ENCODE results near the gene TSPAN15.
"Not testable (repeated sequence)": the region's sequence is repeated elsewhere in the genome, so short reads cannot be mapped to it uniquely, and the experiment has no call there.

TSPAN15 gene

DNA sequence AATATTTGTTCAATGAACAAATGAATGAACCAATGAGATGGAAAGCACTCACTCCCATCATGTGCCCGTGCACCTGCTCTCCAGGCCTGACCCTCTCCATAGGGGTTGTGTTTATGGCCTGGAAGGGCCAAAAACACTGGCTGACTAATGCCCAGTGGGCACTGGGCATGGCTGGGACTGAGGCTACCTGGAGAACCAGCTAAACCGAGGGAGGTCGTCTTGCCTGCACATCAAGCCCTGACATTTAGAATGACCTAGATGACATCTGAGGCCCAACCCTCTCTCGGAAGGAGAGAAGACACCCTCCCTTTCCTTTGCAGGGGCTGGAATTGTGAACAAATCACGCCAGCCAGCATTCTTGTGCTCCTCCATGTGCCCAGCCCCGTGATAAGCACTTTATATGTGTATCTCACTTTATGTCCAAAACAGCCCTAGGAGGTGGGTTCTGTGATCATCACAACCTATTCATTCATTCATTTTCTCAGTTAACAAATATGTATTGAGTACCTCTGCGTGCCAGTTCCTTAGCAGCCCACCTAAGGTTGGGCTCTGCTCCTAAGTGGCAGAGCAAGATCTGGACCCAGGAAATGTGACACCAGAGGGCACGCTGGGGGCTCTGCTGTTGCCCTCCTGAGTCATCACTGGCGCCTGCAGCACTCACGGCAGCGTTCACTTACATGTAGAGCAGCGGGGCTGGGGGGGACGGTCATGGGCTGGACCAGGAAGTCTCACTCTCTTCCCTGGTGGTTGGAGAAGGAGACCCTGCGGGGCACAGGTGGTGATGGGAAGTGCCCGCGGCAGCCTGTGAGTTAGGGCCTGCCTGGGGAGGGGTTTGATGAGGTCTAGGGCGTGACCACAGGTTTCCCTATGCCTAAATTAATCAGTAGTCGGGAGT is 52.0 kb downstream of the TSPAN15 start:
- DNase-seq (ENCODE audit: low read depth), result no peak

- no peak for DNase-seq (ENCODE audit: low read depth)
Observed at GRCh38 chr10:69503896-69504265, 52.6 kb downstream of the TSPAN15 start.

GRCh38 chr10:69504576-69505250 is 53.4 kb downstream of the TSPAN15 start:
- DNase-seq (ENCODE audit: low read depth), result no peak

- no peak for DNase-seq (ENCODE audit: low read depth)
Observed at GRCh38 chr10:69505636-69506318, 54.5 kb downstream of the TSPAN15 start.

- DNase-seq (ENCODE audit: low read depth), result no peak
Observed at GRCh38 chr10:69506487-69506833, 55.2 kb downstream of the TSPAN15 start.

DNA sequence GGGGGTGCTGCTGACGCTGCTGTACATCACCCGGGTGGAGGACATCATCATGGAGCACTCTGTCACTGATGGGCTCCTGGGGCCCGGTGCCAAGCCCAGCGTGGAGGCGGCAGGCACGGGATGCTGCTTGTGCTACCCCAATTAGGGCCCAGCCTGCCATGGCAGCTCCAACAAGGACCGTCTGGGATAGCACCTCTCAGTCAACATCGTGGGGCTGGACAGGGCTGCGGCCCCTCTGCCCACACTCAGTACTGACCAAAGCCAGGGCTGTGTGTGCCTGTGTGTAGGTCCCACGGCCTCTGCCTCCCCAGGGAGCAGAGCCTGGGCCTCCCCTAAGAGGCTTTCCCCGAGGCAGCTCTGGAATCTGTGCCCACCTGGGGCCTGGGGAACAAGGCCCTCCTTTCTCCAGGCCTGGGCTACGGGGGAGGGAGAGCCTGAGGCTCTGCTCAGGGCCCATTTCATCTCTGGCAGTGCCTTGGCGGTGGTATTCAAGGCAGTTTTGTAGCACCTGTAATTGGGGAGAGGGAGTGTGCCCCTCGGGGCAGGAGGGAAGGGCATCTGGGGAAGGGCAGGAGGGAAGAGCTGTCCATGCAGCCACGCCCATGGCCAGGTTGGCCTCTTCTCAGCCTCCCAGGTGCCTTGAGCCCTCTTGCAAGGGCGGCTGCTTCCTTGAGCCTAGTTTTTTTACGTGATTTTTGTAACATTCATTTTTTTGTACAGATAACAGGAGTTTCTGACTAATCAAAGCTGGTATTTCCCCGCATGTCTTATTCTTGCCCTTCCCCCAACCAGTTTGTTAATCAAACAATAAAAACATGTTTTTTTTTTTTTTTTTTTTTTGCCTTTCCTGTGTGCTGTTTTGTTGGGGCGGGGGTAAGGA is 55.8 kb downstream of the TSPAN15 start:
- no peak for DNase-seq (ENCODE audit: low read depth)

DNA sequence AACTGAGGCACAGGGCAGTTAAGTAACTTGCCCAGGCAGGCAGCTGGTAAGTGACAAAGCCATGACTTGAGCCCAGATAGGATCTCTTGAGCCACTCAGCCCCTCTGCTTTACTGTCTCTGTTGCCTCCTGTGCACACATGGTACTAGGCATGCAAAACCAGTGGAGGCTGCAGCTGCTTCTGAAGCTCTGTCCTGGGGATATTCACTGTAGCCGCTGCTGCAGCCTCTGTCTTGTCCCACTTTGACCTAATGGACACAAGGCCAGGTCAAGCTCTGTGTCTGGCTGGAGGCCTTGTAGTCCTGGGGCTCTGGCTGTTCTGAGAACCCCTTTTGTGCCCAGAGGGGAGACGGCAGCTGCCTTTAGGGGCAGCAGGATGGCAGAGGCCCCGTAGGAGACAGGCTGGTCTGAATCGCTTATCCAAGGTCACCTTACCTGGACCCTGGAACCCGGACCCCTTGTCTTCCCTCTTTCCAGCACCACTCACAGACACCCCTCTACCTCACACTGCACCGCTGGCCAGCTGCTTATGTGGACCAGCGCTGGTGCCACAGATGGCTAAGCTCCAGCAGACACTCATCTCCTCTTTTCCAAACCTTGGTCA is 57.6 kb downstream of the TSPAN15 start:
- DNase-seq (ENCODE audit: low read depth), result no peak

DNA sequence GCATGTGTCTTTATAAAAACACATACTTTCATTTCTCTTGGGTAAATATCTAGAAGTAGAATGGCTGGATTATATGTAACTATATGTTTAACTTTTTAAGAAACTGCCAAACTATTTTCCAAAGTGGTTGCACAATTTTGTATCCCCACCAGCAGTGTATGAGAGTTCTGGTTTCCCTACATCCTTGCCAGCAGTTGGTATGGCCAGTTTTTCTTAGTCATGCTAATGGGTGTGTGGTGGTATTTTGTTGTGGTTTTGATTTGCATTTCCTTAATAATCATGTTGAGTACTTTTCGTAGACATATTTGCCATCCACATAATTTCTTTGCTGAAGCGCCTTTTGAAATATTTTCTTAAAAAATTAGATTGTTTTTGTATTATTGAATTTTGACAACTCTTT is 61.6 kb downstream of the TSPAN15 start:
- no peak for DNase-seq (ENCODE audit: low read depth)

GRCh38 chr10:69513617-69514016 is 62.4 kb downstream of the TSPAN15 start:
- no peak for DNase-seq (ENCODE audit: low read depth)

DNA sequence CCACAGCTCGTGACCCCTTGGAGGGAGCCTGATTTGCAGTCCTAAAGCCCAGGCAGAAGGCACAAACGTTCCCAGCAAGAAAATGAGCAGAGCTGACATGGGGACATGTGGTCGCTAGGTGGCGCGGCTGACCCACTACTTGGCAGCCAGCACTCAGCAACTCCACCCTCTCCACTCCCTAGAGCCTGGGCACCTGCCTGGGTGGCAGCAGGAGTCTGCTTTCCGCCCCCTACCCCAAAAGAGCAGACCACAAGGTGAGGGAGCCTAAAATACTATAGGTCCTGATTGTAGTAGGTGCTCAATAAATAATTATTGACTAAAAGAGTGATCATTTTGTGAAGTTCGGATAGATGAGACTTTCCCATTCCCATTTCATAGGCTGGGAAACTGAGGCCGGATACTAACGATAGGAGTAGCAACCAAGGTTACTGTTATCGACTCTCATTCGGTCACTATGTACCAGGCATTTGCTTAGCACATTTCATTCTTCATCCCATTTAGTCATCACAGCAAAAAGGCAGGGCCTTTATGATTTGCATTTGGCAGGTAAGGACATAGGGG is 64.5 kb downstream of the TSPAN15 start:
- DNase-seq (ENCODE audit: low read depth), result no peak

DNA sequence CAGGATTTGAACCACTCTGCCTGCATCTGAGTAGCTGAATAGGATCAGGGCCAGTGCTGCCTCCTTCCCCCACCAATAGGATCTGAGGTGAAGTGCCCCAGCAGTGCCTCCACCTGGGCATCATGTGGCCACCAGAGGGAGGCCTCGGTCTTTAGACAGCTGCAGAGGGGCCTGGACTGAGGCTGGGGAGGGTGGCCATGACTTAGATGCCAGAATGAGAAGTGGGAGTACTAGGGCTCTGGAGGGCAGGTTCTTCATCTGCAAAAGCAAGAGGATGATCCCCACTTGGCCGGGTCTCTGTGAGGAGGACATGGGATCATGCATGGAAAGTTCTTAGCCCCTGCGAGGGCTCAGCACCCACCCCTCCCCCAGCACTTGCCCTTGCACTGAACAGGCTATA is 65.1 kb downstream of the TSPAN15 start:
- no peak for DNase-seq (ENCODE audit: low read depth)

DNA sequence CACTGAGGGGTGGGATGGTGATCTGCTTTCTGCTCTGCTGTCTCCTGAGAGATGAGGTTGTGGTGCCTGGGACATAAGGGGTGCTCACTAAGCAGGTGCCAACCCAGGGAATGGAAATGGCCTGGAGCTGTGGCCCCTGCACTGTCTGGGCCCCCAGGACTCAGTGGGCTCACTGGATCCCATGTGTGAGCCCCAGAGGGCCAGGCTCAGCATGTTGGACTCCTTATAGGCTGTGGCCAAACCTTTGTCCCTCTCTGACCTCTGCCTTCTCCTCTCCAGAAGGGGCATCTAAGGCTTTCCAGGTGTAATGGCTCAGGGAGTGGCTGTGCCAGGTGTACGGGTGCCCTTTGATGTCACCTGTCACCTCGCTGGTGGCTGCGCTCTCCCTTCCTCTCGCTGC is 65.5 kb downstream of the TSPAN15 start:
- DNase-seq (ENCODE audit: low read depth), result no peak

DNA sequence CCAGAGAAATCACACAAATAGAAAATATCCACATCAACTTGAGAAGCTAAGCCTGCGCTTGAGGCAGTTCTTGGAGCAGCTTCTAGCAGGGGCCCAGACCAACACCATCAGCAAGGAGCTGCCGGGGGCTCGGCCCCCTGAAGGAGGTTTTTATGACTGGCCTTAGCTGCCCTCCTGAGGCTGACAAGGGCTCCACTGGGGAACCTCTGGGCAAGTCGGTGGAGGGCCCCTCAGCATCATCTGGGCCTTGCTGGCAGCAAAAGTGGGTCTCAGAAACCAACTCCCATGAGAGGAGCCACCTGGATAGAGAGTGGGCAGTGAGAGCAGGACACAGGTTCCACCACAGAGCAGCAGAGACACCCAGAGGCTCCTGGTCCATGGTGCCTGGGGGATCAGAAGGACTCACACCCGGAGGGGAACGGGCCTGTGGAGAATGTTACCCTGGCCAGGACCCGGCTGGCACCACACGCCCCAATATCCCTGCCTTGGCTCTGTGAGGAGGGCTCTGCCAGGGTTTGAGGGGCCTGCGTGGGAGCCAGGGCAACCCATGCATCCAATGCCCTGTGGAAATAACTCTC is 66.1 kb downstream of the TSPAN15 start:
- DNase-seq (ENCODE audit: low read depth), result no peak

GRCh38 chr10:69527961-69528360 is 76.7 kb downstream of the TSPAN15 start:
- DNase-seq (ENCODE audit: low read depth), result no peak

- no peak for DNase-seq (ENCODE audit: low read depth)
Observed at GRCh38 chr10:69533658-69534057, 82.4 kb downstream of the TSPAN15 start.

- not testable (repeated sequence) for DNase-seq (ENCODE audit: low read depth)
Observed at GRCh38 chr10:69536521-69536920, 85.3 kb downstream of the TSPAN15 start.

GRCh38 chr10:69537449-69537848 is 86.2 kb downstream of the TSPAN15 start:
- no peak for DNase-seq (ENCODE audit: low read depth)

GRCh38 chr10:69538461-69538860 is 87.2 kb downstream of the TSPAN15 start:
- DNase-seq (ENCODE audit: low read depth), result no peak

GRCh38 chr10:69541463-69541862 is 90.2 kb downstream of the TSPAN15 start:
- DNase-seq (ENCODE audit: low read depth), result no peak

DNA sequence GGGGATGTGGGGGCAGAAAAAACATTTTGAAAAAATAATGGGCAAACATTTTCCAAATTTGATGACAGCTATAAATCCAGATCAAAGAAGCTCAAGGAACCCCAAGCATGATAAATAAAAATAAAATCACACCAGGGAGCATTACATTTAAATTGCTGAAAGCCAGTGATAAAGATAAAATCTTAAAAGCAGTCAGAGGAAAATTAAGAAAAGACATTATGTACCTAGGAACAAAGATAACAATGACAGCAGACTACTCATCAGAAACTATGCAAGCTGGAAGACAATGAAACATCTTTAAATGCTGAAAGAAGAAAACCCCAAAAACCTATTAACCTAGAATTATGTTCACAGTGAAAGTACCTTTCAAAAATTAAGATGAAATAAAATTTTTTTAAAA is 98.7 kb downstream of the TSPAN15 start:
- no peak for DNase-seq (ENCODE audit: low read depth)

DNA sequence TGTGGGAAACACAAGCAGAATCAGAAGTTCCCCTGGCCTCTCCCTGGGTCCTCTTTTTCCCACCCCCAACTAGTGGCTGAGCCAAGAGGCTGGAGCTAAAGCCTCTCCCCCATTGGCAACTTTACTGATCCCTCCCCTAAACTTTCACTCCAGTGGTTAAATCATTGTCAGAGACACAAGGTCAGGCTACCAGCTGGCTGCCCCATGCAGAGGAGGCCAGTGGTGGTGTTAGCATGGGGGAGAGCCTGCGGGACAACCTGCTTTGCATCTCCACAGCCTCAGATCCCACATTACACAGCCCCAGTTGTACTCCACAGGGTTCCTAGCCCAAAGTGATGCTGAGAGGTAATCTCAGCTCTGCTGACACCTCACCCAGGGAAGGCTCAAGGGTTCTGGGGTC is 101.0 kb downstream of the TSPAN15 start:
- DNase-seq (ENCODE audit: low read depth), result no peak
